NCI-H2107 (cell line): ENCODE results near the gene MYD88.
A peak's percentile ranks its signal among the peaks of the same experiment; 100 is the strongest.
"Not testable (repeated sequence)": the region's sequence is repeated elsewhere in the genome, so short reads cannot be mapped to it uniquely, and the experiment has no call there.

Experiments used
- DNase-seq: peaks from one replicate; lab custom pipeline; 2025; lab: John Stamatoyannopoulos, UW

MYD88 gene

GRCh38 chr3:38126121-38126892 lies 12.2 kb upstream of the MYD88 start:
- no peak for DNase-seq

GRCh38 chr3:38127611-38128302 lies 10.7 kb upstream of the MYD88 start:
- no peak for DNase-seq

- no peak for DNase-seq
Observed at GRCh38 chr3:38128303-38128655, 10.2 kb upstream of the MYD88 start.

GRCh38 chr3:38129058-38129457 lies 9.4 kb upstream of the MYD88 start:
- DNase-seq: no peak

- DNase-seq: no peak
Observed at GRCh38 chr3:38130631-38131065, 7.8 kb upstream of the MYD88 start.

- DNase-seq: no peak
Observed at GRCh38 chr3:38131621-38132369, 6.7 kb upstream of the MYD88 start.

- DNase-seq: no peak
Observed at GRCh38 chr3:38133209-38133556, 5.3 kb upstream of the MYD88 start.

- no peak for DNase-seq
Observed at GRCh38 chr3:38133557-38134405, 4.7 kb upstream of the MYD88 start.

GRCh38 chr3:38134517-38135143 lies 3.8 kb upstream of the MYD88 start:
- DNase-seq: not testable (repeated sequence)

GRCh38 chr3:38135621-38136277 lies 2.7 kb upstream of the MYD88 start:
- DNase-seq: not testable (repeated sequence)

GRCh38 chr3:38136393-38136776 lies 2.1 kb upstream of the MYD88 start:
- no peak for DNase-seq

GRCh38 chr3:38136777-38137614 lies 1.5 kb upstream of the MYD88 start, which contains the start of gene ACAA1:
Gene ACAA1 (minus strand): TSS chr3:38137127. CDS start chr3:38137035, 92 bp downstream.
- DNase-seq: peak; percentile 87

GRCh38 chr3:38137615-38138348 lies 679 bp upstream of the MYD88 start:
- no peak for DNase-seq

GRCh38 chr3:38139191-38139590 lies 730 bp downstream of the MYD88 start:
- no peak for DNase-seq

- no peak for DNase-seq
Observed at GRCh38 chr3:38139652-38140051, 1.2 kb downstream of the MYD88 start.

GRCh38 chr3:38140326-38141172 lies 2.1 kb downstream of the MYD88 start:
- no peak for DNase-seq

- DNase-seq: no peak
Observed at GRCh38 chr3:38141173-38141951, 2.9 kb downstream of the MYD88 start.

GRCh38 chr3:38141952-38142273 lies 3.5 kb downstream of the MYD88 start:
- DNase-seq: no peak
